Esophagus squamous epithelium (tissue), 4 donors: ENCODE measurements around the gene GRK2.

Experiments
- CTCF ChIP-seq, 6 experiments: fragments of 450-650 bp in 4 of 6; fragments of 200-600 bp in 2 of 6; sonication (generic) in 2 of 6; IDR thresholded peaks; one replicate each; pipeline ENCODE4 v1.5.1; 2016 to 2019; ENCODE audit warnings: antibody characterized with exemption in 6 of 6, mild to moderate bottlenecking in 4 of 6, moderate library complexity in 4 of 6
- POLR2A ChIP-seq, 4 donors: fragments of 450-650 bp; IDR thresholded peaks; one replicate each; pipeline ENCODE4 v1.6.1; 2017; ENCODE audit warnings: antibody characterized with exemption in 4 of 4, mild to moderate bottlenecking in 4 of 4, moderate library complexity in 3 of 4

DNA sequence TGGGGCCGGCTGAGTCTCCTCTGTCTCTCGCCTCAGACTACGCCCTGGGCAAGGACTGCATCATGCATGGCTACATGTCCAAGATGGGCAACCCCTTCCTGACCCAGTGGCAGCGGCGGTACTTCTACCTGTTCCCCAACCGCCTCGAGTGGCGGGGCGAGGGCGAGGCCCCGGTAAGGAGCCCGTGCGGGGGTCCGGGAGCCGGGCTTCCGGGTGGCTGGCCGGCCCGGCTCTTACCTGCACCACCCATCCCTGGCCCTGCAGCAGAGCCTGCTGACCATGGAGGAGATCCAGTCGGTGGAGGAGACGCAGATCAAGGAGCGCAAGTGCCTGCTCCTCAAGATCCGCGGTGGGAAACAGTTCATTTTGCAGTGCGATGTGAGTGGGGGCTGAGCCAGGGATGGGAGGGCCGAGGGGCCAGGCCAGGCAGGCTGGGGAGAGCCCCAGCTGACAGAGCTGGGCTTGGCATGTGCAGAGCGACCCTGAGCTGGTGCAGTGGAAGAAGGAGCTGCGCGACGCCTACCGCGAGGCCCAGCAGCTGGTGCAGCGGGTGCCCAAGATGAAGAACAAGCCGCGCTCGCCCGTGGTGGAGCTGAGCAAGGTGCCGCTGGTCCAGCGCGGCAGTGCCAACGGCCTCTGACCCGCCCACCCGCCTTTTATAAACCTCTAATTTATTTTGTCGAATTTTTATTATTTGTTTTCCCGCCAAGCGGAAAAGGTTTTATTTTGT lies 18.7 kb downstream of the GRK2 start:
- TF ChIP-seq CTCF (IDR thresholded peaks at IDR 0.05) (no peak), POLR2A (IDR thresholded peaks at IDR 0.05) (no peak)
